HUES48 (cell line): Measurements from ENCODE around the gene SAP30L.
A peak's percentile ranks its signal among the peaks of the same experiment; 100 is the strongest.

Source experiments
- H3K27ac ChIP-seq: one replicate; pipeline ENCODE4 v1.7.0; 2013; ENCODE audit warnings: low read depth, low read length, inconsistent platforms
- H3K27me3 ChIP-seq: 2 replicates; pipeline ENCODE4 v1.6.1; 2013; ENCODE audit warnings: mild to moderate bottlenecking, low read length; ENCODE audit not compliant: control insufficient read depth, insufficient read depth
- H3K36me3 ChIP-seq: 2 replicates; pipeline ENCODE4 v1.6.1; 2013; ENCODE audit warnings: low read length; ENCODE audit not compliant: control insufficient read depth, insufficient read depth
- H3K4me1 ChIP-seq: 2 replicates; pipeline ENCODE4 v1.6.1; 2013; ENCODE audit warnings: mild to moderate bottlenecking, low read length; ENCODE audit not compliant: control insufficient read depth, insufficient read depth
- H3K4me3 ChIP-seq: 2 replicates; pipeline ENCODE4 v1.5.1; 2013; ENCODE audit warnings: mild to moderate bottlenecking, low read depth, low read length
- H3K9ac ChIP-seq: 2 replicates; pipeline ENCODE4 v1.6.1; 2013; ENCODE audit warnings: mild to moderate bottlenecking, low read depth, low read length, moderate library complexity
- H3K9me3 ChIP-seq: 2 replicates; pipeline ENCODE4 v1.6.1; 2013; ENCODE audit warnings: low read length; ENCODE audit not compliant: control insufficient read depth, insufficient read depth

SAP30L gene

GRCh38 chr5:154481584-154482381 lies 36.0 kb downstream of the SAP30L start:
- H3K9ac ChIP-seq = no peak overlapping the region
- no peaks in the 10 kb centered on the region for H3K9me3 ChIP-seq
- peaks cover 100% of the 10 kb centered on the region for H3K27me3 ChIP-seq
- H3K27ac ChIP-seq = no peak overlapping the region
- no peak overlapping the region for H3K4me3 ChIP-seq
- peaks cover 80% of the 10 kb centered on the region for H3K4me1 ChIP-seq
- no peaks in the 10 kb centered on the region for H3K36me3 ChIP-seq

- Histone ChIP-seq H3K4me3 (0 out of 2 replicates have a peak overlapping the region, but pooled peaks have one; percentile 17), H3K36me3 (no peaks in the 10 kb centered on the region), H3K27ac (no peak overlapping the region), H3K9me3 (no peaks in the 10 kb centered on the region), H3K9ac (no peak overlapping the region), H3K27me3 (peaks cover 100% of the 10 kb centered on the region), H3K4me1 (peaks cover 74% of the 10 kb centered on the region)
Measured at GRCh38 chr5:154482528-154483449, 37.0 kb downstream of the SAP30L start.

- Histone ChIP-seq H3K27ac (no peak overlapping the region), H3K4me3 (peak overlapping the region; percentile 42), H3K9ac (no peak overlapping the region), H3K27me3 (peaks cover 98% of the 10 kb centered on the region), H3K9me3 (no peaks in the 10 kb centered on the region), H3K36me3 (no peaks in the 10 kb centered on the region), H3K4me1 (peaks cover 74% of the 10 kb centered on the region)
Measured at GRCh38 chr5:154483654-154484392, 38.0 kb downstream of the SAP30L start.

- no peak overlapping the region for H3K9ac ChIP-seq
- H3K9me3 ChIP-seq = no peaks in the 10 kb centered on the region
- H3K27ac ChIP-seq = no peak overlapping the region
- H3K27me3 ChIP-seq = peaks cover 98% of the 10 kb centered on the region
- H3K4me3 ChIP-seq = no peak overlapping the region
- peaks cover 73% of the 10 kb centered on the region for H3K4me1 ChIP-seq
- no peaks in the 10 kb centered on the region for H3K36me3 ChIP-seq
Measured at GRCh38 chr5:154484393-154485095, 38.7 kb downstream of the SAP30L start.

GRCh38 chr5:154485096-154485491 lies 39.3 kb downstream of the SAP30L start:
- Histone ChIP-seq H3K36me3 (no peaks in the 10 kb centered on the region), H3K4me3 (no peak overlapping the region)

GRCh38 chr5:154485850-154486426 lies 40.1 kb downstream of the SAP30L start:
- no peak overlapping the region for H3K9ac ChIP-seq
- peaks cover 59% of the 10 kb centered on the region for H3K4me1 ChIP-seq
- H3K27ac ChIP-seq = no peak overlapping the region
- no peaks in the 10 kb centered on the region for H3K36me3 ChIP-seq
- H3K4me3 ChIP-seq = no peak overlapping the region
- peaks cover 88% of the 10 kb centered on the region for H3K27me3 ChIP-seq
- H3K9me3 ChIP-seq = no peaks in the 10 kb centered on the region

More at GRCh38 chr5:154485096-154485491, 39.3 kb downstream of the SAP30L start:
- no peak overlapping the region for H3K9ac ChIP-seq
- H3K27me3 ChIP-seq = peaks cover 96% of the 10 kb centered on the region
- no peak overlapping the region for H3K27ac ChIP-seq
- peaks cover 68% of the 10 kb centered on the region for H3K4me1 ChIP-seq
- no peaks in the 10 kb centered on the region for H3K9me3 ChIP-seq

- H3K27me3 ChIP-seq = peaks cover 82% of the 10 kb centered on the region
Measured at GRCh38 chr5:154486427-154486866, 40.6 kb downstream of the SAP30L start.

GRCh38 chr5:154487541-154487940 lies 41.7 kb downstream of the SAP30L start:
- H3K27me3 ChIP-seq = peaks cover 72% of the 10 kb centered on the region
- H3K4me1 ChIP-seq = peaks cover 44% of the 10 kb centered on the region
- no peaks in the 10 kb centered on the region for H3K36me3 ChIP-seq
- H3K27ac ChIP-seq = no peak overlapping the region
- H3K9me3 ChIP-seq = no peaks in the 10 kb centered on the region
- H3K9ac ChIP-seq = no peak overlapping the region
- no peak overlapping the region for H3K4me3 ChIP-seq

More at GRCh38 chr5:154486427-154486866, 40.6 kb downstream of the SAP30L start:
- Histone ChIP-seq H3K4me1 (peaks cover 55% of the 10 kb centered on the region), H3K9ac (no peak overlapping the region), H3K4me3 (no peak overlapping the region), H3K9me3 (no peaks in the 10 kb centered on the region), H3K36me3 (no peaks in the 10 kb centered on the region), H3K27ac (no peak overlapping the region)

GRCh38 chr5:154491941-154492340 lies 46.1 kb downstream of the SAP30L start:
- no peaks in the 10 kb centered on the region for H3K9me3 ChIP-seq
- no peak overlapping the region for H3K4me3 ChIP-seq
- no peak overlapping the region for H3K9ac ChIP-seq
- peaks cover 40% of the 10 kb centered on the region for H3K27me3 ChIP-seq
- no peaks in the 10 kb centered on the region for H3K4me1 ChIP-seq
- no peak overlapping the region for H3K27ac ChIP-seq
- H3K36me3 ChIP-seq = no peaks in the 10 kb centered on the region

GRCh38 chr5:154493274-154493673 lies 47.5 kb downstream of the SAP30L start:
- Histone ChIP-seq H3K4me3 (no peak overlapping the region), H3K36me3 (no peaks in the 10 kb centered on the region), H3K27ac (no peak overlapping the region), H3K27me3 (peaks cover 28% of the 10 kb centered on the region), H3K9me3 (no peaks in the 10 kb centered on the region), H3K9ac (no peak overlapping the region), H3K4me1 (no peaks in the 10 kb centered on the region)
